ENCODE data around the gene ZNF48. TPM values are rescaled to one million over a fixed set of nuclear protein-coding genes. Genes with fewer than 3 reads are reported as not detected.

ZNF48 gene
- total RNA-seq, 2 donors from 2014 or later: 11.9 to 12.2 TPM

DNA sequence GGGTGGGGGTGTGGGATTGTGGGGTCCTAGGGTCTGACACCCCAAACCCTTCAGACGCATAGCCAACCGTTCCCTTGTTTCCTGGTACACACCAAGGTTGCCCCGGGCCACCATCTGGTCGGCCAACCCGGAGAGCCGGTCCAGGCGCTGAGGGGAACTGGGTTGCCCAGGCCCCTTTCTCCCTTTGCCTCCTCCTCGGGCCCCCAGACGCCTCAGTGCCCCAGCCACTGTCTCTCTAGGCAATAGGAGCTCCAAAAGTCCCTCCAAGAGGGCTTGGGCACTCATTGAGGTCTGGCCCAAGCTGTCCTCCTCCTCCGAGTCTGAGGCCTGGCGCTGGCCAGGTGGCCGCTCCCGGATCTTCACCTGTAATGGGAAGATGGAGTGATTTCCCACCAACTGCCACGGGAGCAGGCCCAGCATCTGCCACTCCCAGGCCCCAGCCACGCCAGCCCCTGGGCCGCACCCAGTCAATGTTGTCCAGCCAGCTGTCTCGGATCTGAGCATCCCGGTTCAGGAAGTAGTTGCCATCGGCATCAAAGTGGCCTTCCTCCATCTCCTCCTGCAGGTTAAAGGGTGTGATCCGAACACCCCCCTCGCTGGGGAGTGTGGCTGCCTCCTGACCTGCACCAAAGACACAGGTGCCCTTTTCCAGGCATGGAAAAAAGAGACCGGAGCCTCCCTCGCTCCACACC lies 41.6 kb upstream of the ZNF48 start:
- peak overlapping the region in 1 of 2 donors; percentile 60 for H3K27ac ChIP-seq
- 86% methylated on average over 23 of the region's 23 CpGs for WGBS
- no peak for TF ChIP-seq POLR2AphosphoS5 (IDR thresholded peaks at IDR 0.05)
- no peak for TF ChIP-seq POLR2A (IDR thresholded peaks at IDR 0.05)
- TF ChIP-seq, protein P1, sequence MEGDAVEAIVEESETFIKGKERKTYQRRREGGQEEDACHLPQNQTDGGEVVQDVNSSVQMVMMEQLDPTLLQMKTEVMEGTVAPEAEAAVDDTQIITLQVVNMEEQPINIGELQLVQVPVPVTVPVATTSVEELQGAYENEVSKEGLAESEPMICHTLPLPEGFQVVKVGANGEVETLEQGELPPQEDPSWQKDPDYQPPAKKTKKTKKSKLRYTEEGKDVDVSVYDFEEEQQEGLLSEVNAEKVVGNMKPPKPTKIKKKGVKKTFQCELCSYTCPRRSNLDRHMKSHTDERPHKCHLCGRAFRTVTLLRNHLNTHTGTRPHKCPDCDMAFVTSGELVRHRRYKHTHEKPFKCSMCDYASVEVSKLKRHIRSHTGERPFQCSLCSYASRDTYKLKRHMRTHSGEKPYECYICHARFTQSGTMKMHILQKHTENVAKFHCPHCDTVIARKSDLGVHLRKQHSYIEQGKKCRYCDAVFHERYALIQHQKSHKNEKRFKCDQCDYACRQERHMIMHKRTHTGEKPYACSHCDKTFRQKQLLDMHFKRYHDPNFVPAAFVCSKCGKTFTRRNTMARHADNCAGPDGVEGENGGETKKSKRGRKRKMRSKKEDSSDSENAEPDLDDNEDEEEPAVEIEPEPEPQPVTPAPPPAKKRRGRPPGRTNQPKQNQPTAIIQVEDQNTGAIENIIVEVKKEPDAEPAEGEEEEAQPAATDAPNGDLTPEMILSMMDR (IDR thresholded peaks at IDR 0.05): no peak
- intact Hi-C loops (cut with DNase I): no loop called here
- H3K9me3 ChIP-seq: no peaks in the 10 kb centered on the region
- H3K36me3 ChIP-seq: peaks cover 0 to 6% of the 10 kb centered on the region in 2 donors
- DNase-seq (ENCODE audit: low spot score): no peak
- no peaks in the 10 kb centered on the region for H3K27me3 ChIP-seq (replicated peaks; ENCODE audit: insufficient read depth)
- peak overlapping the region in 1 of 2 donors; percentile 94 for H3K4me3 ChIP-seq
- H3K4me1 ChIP-seq (replicated peaks): peaks cover 16% of the 10 kb centered on the region

DNA sequence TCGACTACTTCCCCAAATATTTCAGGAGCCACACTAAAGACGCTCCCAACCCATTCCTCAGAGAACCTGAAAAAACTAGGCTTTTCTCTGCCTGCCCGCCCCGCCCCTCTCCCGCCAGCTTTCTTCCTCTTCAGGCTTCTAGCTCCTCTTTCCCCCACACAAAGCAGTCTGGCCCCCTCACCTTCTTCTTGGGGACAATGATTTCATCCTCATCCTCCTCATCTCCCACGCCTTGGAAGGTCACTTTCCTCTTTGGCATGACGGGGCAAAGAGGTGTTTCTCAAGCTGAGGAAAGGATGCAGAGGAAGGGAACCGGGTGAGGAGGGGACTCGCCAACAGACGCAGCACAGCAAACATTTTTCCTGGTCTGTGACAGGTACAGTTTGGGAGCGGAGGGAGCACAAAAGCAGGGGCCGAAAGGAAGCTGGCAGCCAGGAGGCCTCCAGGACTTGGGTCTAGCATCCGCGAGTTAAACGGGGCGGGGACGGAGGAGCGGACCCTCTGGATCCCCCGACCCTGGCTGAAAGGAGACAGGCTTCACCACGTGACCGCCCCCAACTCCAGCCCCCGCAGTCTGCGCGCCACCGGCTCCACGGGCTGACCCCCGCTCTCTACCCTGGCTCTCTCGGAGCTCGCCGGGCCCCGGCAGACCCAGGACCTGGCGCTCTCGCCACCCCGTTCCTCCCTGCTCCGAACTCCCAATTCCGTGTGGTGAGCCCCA lies 40.6 kb upstream of the ZNF48 start:
- 2% methylated on average over 35 of the region's 36 CpGs for WGBS
- Histone ChIP-seq H3K4me1 (replicated peaks) (peaks cover 16% of the 10 kb centered on the region), H3K36me3 (peaks cover 0 to 6% of the 10 kb centered on the region in 2 donors), H3K27me3 (replicated peaks; ENCODE audit: insufficient read depth) (no peaks in the 10 kb centered on the region), H3K4me3 (peak overlapping the region; percentile 94 to 96), H3K9me3 (no peaks in the 10 kb centered on the region), H3K27ac (peak overlapping the region; percentile 94)
- no peak for DNase-seq (ENCODE audit: low spot score)
- TF ChIP-seq POLR2AphosphoS5 (IDR thresholded peaks at IDR 0.05): no peak
- TF ChIP-seq POLR2A (IDR thresholded peaks at IDR 0.05): no peak
- TF ChIP-seq, protein P1 (IDR thresholded peaks at IDR 0.05): no peak
- intact Hi-C loops (cut with DNase I): no loop called here

DNA sequence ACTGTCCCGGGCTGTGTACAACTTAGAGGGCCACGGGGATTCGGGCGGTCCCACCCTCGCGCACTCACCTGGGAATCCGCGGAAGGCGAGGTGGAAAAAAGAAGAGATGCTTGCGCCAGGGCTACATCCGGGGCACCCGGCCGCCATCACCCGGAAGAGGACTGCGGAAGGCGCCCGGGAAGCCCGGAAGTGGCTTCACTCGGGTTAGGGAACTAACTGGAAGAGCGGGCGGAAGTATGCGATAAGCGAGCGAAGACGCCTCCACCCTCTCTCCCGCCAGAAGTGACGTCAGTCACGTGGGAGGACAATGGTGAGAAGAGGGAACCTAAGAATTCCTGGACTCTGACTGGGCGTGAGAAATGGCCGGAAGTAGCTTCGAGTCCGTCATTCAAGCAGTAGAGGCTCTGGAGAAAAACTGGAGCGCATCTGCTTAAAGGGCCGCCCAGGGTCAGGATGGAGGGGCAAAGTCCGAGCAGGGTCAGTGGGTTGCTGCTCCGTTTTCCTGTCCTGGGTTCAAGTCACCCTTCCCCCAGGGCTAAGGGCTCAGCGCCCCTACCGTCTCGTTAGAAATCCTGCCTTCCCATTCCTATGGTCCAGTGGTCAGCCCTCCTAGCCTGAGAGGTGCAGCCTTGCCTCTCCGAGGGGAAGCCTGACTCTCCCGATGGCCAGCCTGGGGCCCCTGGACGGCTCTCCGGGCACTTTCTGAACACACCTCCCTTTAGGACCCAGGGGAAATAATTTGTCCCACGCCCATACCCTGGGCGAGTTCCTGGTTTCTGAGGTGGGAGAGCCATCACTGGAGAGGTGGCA lies 39.9 kb upstream of the ZNF48 start, which contains the start of gene CD2BP2:
CD2BP2 (minus strand) TSS at position 165 of the 810 bp plus-strand sequence. CDS start 627 bp downstream, outside the sequence.
- peak within 1 kb of the TSS; percentile 94 to 96 for H3K4me3 ChIP-seq
- no peaks in the 10 kb centered on the region for H3K27me3 ChIP-seq (replicated peaks; ENCODE audit: insufficient read depth)
- peaks cover 16% of the 10 kb centered on the region for H3K4me1 ChIP-seq (replicated peaks)
- H3K9me3 ChIP-seq: no peaks in the 10 kb centered on the region
- under 1% methylated on average over 45 of the region's 45 CpGs for WGBS
- H3K36me3 ChIP-seq: peaks cover 0 to 6% of the 10 kb centered on the region in 2 donors
- TF ChIP-seq, protein P1 (IDR thresholded peaks at IDR 0.05): peak in 1 of 4 experiments; percentile 17
- TF ChIP-seq POLR2A (IDR thresholded peaks at IDR 0.05) (peak; percentile 43), POLR2AphosphoS5 (IDR thresholded peaks at IDR 0.05) (peak; percentile 99)
- DNase-seq (ENCODE audit: low spot score): peak; percentile 97
- intact Hi-C loops (cut with DNase I): no loop called here
- H3K27ac ChIP-seq: peak within 1 kb of the TSS; percentile 94

DNA sequence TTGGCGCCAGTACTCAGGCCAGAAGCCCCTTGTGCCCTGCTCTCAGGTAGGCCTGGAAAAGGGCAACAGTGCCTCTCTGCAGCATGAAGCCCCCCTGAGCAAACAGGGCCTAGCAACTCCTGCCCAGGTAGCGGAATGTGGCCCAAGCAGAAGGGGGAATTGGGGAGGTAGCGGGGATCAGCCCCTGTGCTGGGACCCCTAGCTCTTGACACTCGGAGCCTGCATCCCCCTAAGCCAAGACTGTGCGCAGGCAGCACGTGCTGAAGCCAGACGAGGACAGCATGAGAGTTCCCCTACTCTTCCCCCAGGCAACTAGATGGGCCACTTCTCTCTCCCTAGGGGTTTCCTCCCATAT lies 39.3 kb upstream of the ZNF48 start:
- WGBS: 42% methylated on average over 7 of the region's 7 CpGs
- H3K27me3 ChIP-seq (replicated peaks; ENCODE audit: insufficient read depth): no peaks in the 10 kb centered on the region
- no peak for DNase-seq (ENCODE audit: low spot score)
- peaks cover 16% of the 10 kb centered on the region for H3K4me1 ChIP-seq (replicated peaks)
- peak overlapping the region; percentile 94 for H3K27ac ChIP-seq
- TF ChIP-seq POLR2AphosphoS5 (IDR thresholded peaks at IDR 0.05) (no peak), POLR2A (IDR thresholded peaks at IDR 0.05) (no peak)
- TF ChIP-seq, protein P1 (IDR thresholded peaks at IDR 0.05): no peak
- H3K36me3 ChIP-seq: peaks cover 0 to 3% of the 10 kb centered on the region in 2 donors
- intact Hi-C loops (cut with DNase I): no loop called here
- no peaks in the 10 kb centered on the region for H3K9me3 ChIP-seq
- peak overlapping the region; percentile 94 to 96 for H3K4me3 ChIP-seq

Data from prostate gland (tissue), 2 donors.